Testis (tissue), 3 donors: ENCODE measurements around the gene TRAP1. TPM values are rescaled to one million over a fixed set of nuclear protein-coding genes. Genes with fewer than 3 reads are reported as not detected.

Source experiments
- DNase-seq: peaks from one replicate; pipeline ENCODE4 v3.0.0-alpha.2; 2019
- H3K27ac ChIP-seq, 2 donors: fragments of 200-600 bp; sonication (generic); one replicate each; pipeline ENCODE4 v1.5.1; 2019
- H3K27me3 ChIP-seq: fragments of 200-600 bp; sonication (generic); one replicate; pipeline ENCODE4 v1.5.1; 2019
- H3K36me3 ChIP-seq: fragments of 200-600 bp; sonication (generic); one replicate; pipeline ENCODE4 v1.5.1; 2017; ENCODE audit warnings: low read depth; ENCODE audit errors: missing control alignments
- H3K4me1 ChIP-seq: fragments of 200-600 bp; sonication (generic); one replicate; pipeline ENCODE4 v1.5.1; 2019
- H3K4me3 ChIP-seq, 2 donors: fragments of 200-600 bp; sonication (generic); one replicate each; pipeline ENCODE4 v1.5.1; 2017 to 2019
- H3K9me3 ChIP-seq: fragments of 200-600 bp; sonication (generic); one replicate; pipeline ENCODE4 v1.5.1; 2017
- CTCF ChIP-seq, 3 experiments: fragments of 450-650 bp in 2 of 3; fragments of 200-600 bp in 1 of 3; sonication (generic) in 1 of 3; IDR thresholded peaks; one replicate each; pipeline ENCODE4 v1.5.1; 2016 to 2019; ENCODE audit warnings: antibody characterized with exemption in 3 of 3, mild to moderate bottlenecking in 2 of 3, moderate library complexity in 1 of 3
- POLR2A ChIP-seq: fragments of 450-650 bp; IDR thresholded peaks from one replicate; pipeline ENCODE4 v1.6.1; 2017; ENCODE audit warnings: antibody characterized with exemption, mild to moderate bottlenecking, moderate library complexity
- WGBS, 2 donors: methylation state at CpG; one replicate each; pipeline ENCODE4 v1.1.5; 2018; 5-methylcytosine and 5-hydroxymethylcytosine counted together
- intact Hi-C: fragments of 100-400 bp; cut with DNase I; formaldehyde crosslinking; loops from one replicate; pipeline ENCODE4 v1.15.1; 2023; ENCODE audit warnings: low total_unique reads
- polyA plus RNA-seq: library from polyadenylated mRNA; stranded (reverse); fragments of 350-450 nt; fragmentation: Illumina TruSeq; extraction: RNeasy Lipid Tissue Mini Kit (QIAGEN cat#74804); gene quantifications from one replicate; pipeline ENCODE4 v1.2.3, GENCODE V29; 2014; ENCODE audit warnings: low read depth, low replicate concordance; ENCODE audit not compliant: insufficient read depth
- total RNA-seq, 2 donors: library from RNA; depleted of rRNA; stranded (reverse); fragments of >200 nt; gene quantifications; one replicate each; pipeline ENCODE4 v1.2.3, GENCODE V29; 2016

Gene TRAP1
- total and polyA plus RNA-seq, 3 donors from 2014 or later = 80.0 to 140 (median 131) TPM

- Histone ChIP-seq H3K9me3 (no peaks in the 10 kb centered on the region), H3K36me3 (no peaks in the 10 kb centered on the region), H3K27me3 (no peaks in the 10 kb centered on the region), H3K27ac (no peak overlapping the region), H3K4me3 (no peak overlapping the region), H3K4me1 (no peaks in the 10 kb centered on the region)
- WGBS, 2 donors = 94 to 96% methylated on average over 13 of the region's 13 CpGs
- no peak for DNase-seq
- TF ChIP-seq CTCF (IDR thresholded peaks at IDR 0.05) = no peak
- no peak for TF ChIP-seq POLR2A
- intact Hi-C loops = no loop called here
Measured at GRCh38 chr16:3735541-3735940, 18.2 kb upstream of the TRAP1 start.

- no peak for TF ChIP-seq CTCF (IDR thresholded peaks at IDR 0.05)
- intact Hi-C loops = no loop called here
- Histone ChIP-seq H3K27ac (no peak overlapping the region), H3K4me3 (no peak overlapping the region), H3K4me1 (no peaks in the 10 kb centered on the region), H3K36me3 (no peaks in the 10 kb centered on the region), H3K27me3 (no peaks in the 10 kb centered on the region), H3K9me3 (no peaks in the 10 kb centered on the region)
- WGBS, 2 donors = 95 to 97% methylated on average over 25 of the region's 25 CpGs
- no peak for DNase-seq
Measured at GRCh38 chr16:3734758-3735221, 17.5 kb upstream of the TRAP1 start.

- TF ChIP-seq POLR2A (no peak), CTCF (IDR thresholded peaks at IDR 0.05) (no peak)
- H3K4me1 ChIP-seq = no peaks in the 10 kb centered on the region
- H3K27me3 ChIP-seq = no peaks in the 10 kb centered on the region
- DNase-seq = no peak
- no peaks in the 10 kb centered on the region for H3K36me3 ChIP-seq
- no peak overlapping the region for H3K4me3 ChIP-seq
- intact Hi-C loops = no loop called here
- no peaks in the 10 kb centered on the region for H3K9me3 ChIP-seq
- no peak overlapping the region for H3K27ac ChIP-seq
- WGBS, 2 donors = 93 to 97% methylated on average over 20 to 27 of the region's 27 CpGs
Measured at GRCh38 chr16:3734084-3734757, 16.9 kb upstream of the TRAP1 start.

DNA sequence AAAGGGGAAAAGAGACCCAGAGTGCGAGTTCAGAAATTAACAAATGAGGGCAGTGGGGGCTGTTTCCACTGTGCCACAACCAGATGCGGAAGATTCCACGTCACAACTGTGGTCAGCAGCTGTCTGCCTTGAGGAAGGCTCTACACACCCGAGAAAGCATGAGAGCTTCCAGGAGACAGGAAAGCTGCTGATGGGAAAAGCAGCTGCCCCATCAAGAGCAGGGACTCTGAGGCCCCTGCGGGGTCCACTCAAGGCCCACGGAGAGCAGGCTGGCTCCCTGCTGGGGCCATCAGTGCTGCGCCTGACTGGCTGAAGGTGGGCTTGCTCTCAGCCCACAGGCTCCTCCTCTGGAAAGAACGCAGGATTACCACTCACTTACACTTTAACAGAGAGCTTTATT lies 14.8 kb upstream of the TRAP1 start:
- H3K36me3 ChIP-seq = no peaks in the 10 kb centered on the region
- DNase-seq = no peak
- no peaks in the 10 kb centered on the region for H3K27me3 ChIP-seq
- no peaks in the 10 kb centered on the region for H3K9me3 ChIP-seq
- no peak overlapping the region for H3K27ac ChIP-seq
- TF ChIP-seq POLR2A (no peak), CTCF (IDR thresholded peaks at IDR 0.05) (no peak)
- H3K4me3 ChIP-seq = no peak overlapping the region
- 85 to 88% methylated on average over 7 to 8 of the region's 8 CpGs for WGBS, 2 donors
- no peaks in the 10 kb centered on the region for H3K4me1 ChIP-seq
- intact Hi-C loops = no loop called here
